HG02970 (cell line): Measurements from ENCODE around the gene ICA1.
"Not testable (repeated sequence)": the region's sequence is repeated elsewhere in the genome, so short reads cannot be mapped to it uniquely, and the experiment has no call there.

Source experiments
- ATAC-seq: cut with Tn5 transposase; IDR thresholded peaks from one replicate; pipeline ENCODE4 v1.9.1; 2021; ENCODE audit warnings: mild to moderate bottlenecking, moderate library complexity, moderate number of reproducible peaks; ENCODE audit not compliant: unreplicated experiment, low FRiP score

Gene ICA1

DNA sequence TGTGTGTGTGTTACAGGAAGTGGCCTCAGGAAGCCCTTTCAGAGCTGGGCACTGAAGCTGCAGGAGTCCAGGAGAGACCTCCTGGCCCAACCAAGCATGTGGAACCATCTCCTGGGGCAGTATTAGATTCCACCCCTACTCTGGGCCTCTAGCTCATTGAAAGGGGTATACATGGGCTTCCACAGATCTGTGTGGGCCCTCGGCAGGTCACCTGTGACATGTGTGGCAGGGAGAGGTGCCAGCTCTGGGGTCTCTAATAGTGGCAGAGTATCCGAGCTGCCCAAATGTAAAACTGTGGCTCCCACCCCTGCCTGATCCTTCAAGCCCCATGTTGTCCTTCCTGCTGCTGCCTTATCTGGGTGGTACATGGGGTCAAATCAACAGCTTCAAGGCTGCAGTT, 149.3 kb downstream of the ICA1 start:
- no peak for ATAC-seq

DNA sequence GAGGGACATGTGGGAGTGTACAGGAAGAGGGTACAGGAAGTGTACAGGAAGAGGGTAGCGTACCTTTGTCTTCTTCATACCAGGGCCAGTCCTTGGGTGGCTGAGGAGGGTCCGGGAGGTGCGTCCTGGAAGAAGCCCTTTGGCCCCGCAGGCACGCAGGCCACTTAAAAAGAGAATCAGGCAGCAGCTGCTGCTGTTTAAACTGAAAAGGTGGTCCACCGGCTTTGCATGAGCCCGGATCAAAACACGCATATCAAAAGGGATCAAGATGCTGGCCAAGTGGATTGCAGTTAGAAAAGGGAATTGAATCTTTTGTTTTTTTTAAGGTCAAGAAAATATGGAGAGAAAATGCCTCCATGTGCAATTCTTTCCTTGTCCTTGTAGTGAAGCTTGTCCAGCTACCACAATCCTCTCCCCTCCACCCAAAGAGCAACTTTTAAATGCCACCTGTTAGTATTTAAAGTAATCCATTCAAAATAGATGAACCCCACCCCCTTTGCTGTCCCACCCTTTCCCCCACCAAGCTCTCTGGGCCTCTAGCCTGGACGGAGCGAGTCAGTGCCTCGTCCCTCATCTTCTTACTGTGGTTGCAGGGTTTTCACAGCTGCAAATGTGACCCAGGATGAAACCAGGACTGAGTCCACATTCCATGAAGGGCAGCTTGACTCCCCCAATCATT, 150.5 kb downstream of the ICA1 start:
- ATAC-seq = no peak

DNA sequence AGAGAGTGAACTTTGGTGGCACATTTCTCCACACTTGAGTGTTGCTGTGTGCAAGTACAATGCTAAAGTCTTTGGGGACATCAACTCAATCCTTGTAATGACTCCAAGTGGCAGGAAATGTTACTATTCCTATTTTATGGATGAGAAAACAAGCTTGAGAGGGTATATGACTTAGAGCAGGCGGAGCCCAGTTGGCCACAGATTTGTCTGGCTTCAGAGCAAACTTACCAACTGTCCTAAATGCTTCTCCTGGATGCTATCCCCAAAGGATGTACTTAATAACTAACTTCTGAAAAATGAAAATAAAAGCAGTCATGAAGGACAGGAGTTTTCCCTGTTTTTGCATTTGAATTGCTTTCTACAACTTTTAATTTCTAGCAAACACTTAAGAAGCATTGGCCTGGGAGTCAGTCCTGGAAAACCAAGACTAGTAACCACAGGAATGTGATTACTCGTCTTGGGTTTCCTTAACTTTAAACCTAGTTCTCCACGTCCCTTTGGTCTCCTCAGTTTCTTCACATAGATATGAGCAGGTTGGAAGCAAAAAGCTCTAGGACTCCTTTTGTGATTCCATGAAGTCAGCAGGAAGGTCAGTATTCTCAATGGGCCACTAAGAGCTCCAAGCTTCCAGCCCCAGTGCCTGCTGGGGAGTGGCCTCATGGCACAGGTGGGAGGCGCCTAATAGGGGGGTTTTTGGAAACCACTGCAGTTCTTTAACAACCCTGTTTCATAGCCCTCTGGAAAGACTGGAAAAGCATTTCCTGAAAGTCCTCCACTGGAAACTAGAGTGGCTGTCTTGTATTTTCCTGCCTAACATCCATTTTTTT, 152.6 kb downstream of the ICA1 start:
- ATAC-seq = no peak

DNA sequence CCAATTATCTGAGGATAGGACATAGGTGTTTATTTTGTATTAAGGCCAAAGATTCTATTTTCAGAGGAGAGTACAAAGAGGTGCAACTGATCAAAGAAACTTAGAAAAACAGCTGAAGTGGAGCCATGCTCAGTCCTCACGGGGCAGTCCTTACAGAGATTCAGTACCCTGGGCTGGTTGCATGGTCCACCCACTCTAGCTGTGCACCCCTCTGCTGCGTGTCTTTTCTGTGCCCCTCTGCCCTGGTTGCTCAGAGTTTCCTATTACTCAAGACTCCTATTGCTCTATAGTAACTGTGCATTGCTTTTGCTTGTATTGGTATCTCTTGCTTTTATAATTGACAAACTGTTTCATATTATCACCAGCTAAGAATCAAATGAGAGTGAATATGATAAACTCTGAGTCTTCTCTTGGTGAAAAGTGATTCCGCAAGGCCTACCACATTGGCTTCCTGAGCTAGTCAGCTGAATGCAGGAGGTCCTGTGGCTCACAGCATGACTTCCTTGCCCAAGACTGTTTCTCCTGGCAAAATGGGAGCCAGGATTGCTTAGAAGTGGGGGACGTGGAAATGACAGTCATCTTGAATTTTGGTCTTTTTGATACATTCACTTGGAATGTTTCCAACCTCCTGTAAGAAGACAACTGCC, 156.4 kb downstream of the ICA1 start:
- no peak for ATAC-seq

DNA sequence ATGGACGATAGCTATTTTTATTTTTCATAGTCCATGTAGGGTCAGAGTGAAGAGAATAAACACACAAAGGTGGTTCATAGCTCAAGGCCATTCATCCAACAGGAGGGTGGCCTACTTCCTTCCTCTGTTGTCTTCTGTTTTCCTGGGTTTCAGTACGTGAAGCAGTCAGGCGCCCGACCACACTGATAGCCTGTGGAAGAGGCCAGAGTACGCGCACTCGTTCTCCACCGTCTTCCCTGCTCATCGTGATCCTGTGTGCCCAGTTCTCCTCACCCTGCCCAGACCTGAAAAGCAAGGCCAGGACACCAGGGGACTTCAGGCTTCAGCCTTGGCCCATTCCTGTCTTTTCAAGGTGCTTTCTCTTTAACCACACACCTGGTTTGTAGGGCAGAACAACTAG, 158.7 kb downstream of the ICA1 start:
- no peak for ATAC-seq

DNA sequence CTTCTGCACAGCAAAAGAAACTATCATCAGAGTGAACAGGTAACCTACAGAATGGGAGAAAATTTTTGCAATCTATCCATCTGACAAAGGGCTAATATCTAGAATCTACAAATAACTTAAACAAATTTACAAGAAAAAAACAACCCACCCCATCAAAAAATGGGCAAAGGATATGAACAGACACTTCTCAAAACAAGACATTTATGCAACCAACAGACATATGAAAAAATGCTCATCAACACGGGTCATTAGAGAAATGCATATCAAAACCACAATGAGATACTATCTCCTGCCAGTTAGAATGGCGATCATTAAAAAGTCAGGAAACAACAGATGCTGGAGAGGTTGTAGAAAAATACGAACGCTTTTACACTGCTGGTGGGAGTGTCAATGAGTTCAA, 160.7 kb downstream of the ICA1 start:
- ATAC-seq = not testable (repeated sequence)

DNA sequence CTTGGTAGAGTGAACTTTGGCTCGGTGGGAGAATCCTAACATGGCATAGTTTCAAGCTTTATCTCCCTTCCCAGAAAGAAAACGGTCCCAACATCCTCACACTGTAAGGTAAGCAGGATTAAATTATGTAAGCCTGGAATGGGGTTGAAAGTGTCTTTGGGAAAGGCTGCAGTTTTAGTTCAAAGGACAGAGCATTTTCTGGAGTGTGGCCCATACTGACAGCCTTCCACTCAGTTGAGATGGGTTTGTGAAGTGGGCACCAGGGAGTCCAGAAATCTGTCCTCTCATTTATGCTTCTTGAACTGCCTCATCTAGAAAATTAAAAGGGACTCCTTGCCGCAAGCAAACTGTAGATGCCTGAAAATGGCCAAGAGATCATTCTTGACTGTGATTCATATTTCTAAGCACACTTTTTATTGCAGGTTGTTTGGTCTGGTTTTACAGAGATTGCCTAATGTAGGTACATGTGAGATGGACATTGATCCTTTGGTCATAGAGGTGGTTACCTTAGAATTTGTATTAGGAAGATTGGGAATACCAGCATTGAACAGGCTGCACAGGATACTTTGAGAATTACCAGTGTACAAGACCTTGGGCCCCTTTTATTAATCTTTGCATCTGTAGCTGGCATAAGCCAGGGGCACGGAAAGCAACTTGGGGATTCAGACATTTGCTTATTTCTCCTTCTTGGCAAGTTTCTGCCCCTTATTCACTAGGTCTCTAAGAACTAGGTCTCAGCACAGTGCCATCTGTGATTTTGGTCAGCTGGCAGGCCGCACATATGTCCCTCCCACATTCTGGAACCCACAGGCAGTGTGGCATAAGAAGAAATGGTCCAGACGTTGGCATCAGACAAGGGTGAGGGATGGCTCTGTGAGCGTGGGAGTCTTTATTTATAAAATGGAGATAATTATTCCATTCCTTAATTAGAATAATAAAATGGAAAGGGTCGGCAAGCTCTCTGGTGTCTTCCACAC, 167.5 kb downstream of the ICA1 start:
- ATAC-seq = no peak

DNA sequence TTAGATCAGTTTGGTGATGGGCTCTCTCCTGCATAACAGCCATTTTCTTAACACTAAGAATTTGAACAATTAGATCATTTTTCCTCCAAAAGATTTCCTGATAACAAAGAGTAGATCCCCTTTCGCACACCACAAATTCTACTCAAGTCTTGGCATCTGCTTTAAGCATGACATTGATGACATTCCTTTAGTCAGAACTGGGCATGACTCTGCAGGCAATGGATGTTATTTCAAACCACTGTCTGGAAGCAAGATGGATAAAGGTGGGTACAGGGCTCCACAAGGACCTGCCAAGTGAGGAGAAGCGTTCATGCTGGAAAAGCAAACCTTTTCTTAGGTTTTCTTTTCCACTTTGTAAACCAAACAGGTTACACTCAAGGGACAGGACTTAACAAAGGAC, 169.8 kb downstream of the ICA1 start:
- no peak for ATAC-seq

DNA sequence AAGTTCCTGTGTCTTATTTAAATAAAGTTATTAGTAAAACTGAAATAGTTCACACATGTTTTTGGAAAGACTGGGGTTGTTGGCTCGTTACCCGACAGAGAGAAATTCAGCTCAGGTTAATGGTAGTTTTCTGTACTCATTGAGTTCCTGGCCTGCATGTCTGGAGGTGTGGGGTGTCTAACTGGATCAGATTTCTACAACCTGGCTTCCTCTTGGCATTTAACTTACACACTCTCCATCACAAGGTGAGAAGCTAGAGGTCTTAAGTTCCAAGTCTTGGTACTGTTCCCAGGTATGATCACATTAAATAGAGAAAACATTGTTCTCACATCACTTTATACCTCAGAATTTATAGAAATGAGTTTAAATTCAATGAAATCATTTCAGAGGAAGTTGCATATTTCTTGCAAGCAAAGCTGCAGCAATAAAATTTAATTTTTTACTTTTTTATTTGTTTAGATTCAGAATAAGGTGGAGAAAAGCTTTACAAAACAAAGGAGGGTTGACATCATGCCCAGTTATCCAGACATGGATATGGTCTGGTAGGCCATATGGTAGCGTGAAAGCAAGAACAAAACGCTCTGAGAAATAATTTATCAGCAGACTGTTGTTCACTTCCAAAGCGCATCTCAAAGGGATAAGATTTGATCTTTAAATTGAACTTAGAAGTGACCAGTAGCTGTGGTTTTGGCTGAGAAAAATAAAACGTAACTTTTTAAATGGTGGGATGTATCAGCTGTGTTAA, 172.8 kb downstream of the ICA1 start:
- no peak for ATAC-seq

DNA sequence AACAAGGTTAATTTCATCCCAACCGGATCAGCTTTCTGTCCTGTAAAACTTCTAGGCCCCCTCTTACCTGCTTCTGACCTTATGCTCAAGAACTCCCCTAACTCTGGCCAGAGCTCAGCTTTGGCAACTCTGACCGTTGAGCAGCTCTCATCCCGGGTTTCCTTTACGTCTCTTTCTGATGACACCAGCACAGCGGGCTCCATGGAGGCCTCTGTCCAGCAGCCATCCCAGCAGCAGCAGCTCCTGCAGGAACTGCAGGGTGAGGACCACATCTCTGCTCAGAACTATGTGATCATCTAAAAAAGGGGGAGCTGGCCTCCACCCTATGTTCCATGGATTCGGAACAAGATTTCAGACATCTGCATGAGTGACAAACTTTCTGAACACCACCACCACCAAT, 175.7 kb downstream of the ICA1 start:
- ATAC-seq = no peak

DNA sequence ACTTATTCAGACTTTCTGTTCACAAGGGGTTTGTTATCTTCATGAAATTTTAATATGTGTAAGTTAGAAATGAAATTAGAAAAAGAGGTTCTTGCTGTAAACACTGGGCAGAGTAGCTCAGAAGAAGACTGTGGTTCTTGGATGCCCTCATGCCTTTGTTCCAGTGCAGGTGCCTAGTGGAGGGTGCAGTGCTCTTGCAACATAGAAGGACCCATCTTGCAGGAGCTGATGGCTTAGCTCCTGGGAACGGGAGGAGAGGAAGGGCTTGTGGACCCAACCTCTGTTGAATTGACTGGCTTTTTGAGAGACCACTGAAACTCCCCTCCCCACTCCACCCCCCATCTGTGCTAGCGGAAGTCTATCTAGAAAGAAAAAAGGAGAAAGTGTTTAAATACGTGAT, 176.5 kb downstream of the ICA1 start:
- ATAC-seq = no peak

DNA sequence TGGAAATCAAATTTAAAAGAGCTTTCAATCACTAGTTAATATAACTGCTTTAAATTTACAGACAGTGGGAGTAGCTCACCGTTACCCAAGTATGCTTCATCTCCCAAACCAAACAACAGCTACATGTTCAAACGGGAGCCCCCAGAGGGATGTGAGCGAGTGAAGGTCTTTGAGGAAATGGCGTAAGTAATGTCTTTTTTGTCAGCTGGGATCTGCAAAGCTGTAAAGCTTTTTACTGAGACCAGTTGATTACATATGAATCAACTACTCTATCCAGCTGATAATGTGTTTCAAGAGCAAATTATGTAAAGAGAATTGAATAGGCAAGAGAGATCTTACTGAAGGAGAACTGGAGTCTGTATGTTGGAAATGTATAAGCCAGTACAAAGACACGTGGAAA, 177.1 kb downstream of the ICA1 start:
- no peak for ATAC-seq

DNA sequence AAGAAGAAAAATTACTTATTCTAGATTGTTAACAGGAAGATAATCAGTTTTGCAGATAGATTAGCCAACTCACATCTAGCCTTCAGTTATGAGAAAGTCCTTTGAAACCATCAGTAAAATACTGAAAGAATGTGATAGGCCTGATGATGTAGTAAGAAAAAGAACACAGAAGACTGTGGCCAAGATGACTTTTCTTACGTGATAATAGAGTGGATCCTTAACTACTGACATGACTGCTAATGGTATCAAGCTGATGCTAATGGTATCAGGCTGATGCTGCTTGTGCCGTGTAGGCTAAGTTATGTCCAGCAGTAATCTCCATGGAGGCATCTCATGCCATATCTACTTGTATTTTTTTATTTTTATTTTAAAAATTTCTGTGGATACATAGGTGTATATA, 179.2 kb downstream of the ICA1 start:
- ATAC-seq = no peak

DNA sequence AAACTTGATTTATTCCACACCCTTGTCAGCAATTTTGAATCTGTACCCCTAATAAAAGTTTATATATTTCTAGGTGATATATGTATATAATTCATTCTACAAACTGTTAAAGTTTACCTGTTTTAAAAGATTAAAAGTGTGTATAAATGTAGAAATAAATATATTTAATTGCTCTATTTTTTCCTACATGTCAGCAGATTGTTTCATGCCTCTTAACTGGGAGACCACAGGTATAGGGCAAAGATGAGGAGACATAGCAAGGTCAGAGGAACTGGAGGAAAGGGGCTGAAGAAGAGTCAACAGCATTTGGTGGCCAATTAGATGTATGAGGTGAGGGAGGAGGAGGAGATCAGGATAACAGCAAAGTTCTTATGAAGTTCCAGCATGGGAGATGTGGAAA, 183.5 kb downstream of the ICA1 start:
- no peak for ATAC-seq

DNA sequence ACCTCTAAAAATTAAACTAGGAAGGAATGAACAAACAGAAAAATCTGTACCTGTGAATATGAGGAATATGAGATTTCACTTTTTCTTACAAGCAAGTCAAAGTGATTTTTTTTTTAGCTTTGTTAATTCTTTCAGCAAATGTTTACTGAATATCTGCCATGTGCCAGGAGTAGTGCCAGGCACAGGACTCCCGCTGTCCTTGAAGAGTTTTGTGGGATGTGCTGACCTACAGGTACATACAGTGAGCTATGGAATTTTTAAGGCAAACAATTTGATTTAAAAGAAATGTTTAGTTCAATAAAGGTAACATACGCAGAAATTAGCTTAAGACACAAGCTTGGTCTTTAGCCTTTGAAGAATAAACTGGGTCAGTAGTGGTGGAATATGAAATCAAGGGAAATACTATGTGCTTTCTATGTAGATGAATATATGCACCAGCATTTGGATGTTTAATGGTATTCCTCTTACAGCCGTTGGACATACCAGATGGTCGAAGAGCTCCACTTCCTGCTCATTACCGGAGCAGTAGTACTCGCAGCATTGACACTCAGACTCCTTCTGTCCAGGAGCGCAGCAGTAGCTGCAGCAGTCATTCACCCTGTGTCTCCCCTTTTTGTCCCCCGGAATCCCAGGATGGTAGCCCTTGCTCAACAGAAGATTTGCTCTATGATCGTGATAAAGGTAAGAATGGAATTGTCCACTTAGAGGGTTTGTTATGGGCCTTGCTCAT, 191.4 kb downstream of the ICA1 start:
- ATAC-seq = no peak

DNA sequence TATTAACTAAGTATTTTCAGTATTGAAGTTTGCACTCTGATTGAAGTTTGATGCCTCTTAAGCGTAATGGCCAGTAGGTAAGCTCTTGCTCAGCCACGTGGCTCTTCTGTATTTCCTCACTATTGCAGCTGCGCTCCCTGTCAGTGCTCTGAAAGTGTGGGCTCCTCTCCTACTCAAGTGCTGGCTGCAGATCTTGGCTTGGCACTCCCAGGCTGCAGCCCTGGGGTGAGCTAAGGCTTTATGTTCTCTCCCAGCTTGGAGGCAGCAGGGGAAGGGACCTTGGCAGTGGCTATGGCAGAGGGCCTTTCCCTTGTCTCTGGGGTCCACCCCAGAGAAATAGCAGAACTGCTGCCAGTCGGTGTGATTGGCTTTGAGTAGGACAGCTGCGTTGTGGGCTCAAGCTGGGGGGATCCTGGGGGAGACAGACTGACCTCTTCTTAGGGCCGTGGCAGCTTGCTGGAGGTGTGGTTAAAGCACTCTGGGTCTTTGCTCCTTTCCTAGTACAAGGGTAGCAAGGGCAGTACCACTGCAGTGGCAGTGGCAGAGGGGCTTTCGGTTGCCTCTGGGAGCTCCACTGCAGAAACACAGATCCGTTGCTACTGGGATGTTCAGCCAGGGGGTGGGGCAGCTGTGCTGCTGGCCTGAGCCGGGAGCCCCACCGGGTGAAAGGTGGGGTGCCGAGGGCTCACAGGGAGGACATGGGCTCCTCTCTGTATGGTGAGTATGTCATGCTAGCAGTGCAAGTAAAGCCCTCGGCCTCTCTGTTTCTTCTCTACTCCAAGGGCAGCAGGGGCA, 192.9 kb downstream of the ICA1 start:
- ATAC-seq = no peak

DNA sequence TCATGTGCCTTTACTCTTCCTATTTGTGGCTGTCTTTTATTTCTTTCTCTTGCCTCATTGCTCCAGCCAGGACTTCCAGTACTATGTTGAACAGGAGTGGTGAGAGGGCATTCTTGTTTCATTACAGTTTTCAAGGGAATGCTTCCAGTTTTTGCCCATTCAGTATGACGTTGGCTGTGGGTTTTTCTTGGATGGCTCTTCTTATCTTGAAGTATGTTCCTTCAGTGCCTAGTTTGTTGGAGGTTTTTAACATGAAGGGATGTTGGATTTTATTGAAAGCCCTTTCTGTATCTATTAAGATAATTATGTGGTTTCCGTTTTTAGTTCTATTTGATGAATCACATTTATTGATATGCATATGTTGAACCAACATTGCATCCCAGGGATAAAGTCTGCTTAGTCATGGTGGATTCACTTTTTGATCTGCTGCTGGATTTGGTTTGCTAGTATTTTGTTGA, 196.6 kb downstream of the ICA1 start:
- ATAC-seq = no peak

DNA sequence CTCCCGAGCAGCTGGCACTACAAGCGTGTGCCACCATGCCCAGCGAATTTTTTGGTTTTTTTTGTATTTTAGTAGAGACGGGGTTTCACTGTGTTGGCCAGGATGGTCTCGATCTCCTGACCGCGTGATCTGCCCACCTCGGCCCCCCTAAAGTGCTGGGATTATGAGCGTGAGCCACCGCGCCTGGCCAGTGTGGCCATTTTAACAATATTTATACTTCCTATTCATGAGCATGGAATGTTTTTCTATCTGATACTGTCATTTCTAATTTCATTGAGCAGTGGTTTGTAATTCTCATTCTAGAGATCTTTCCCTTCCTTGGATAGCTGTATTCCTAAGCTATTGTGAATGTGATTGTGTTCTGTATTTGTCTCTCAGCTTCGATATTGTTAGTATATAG, 197.1 kb downstream of the ICA1 start:
- no peak for ATAC-seq
